HepG2 (cell line): ENCODE results near the gene IGIP. TPM values are rescaled to one million over a fixed set of nuclear protein-coding genes. Genes with fewer than 3 reads are reported as not detected.

Experiments used
- ARNT2 ChIP-seq: sonication (generic); formaldehyde crosslinking; IDR thresholded peaks from 2 replicates; pipeline ENCODE4 v1.8.0; 2022; ENCODE audit warnings: mild to moderate bottlenecking, low read depth, missing genetic modification reagents, moderate library complexity
- ATAD3A ChIP-seq: sonication (generic); formaldehyde crosslinking; IDR thresholded peaks from 2 replicates; pipeline ENCODE4 v1.4.0; 2020; ENCODE audit warnings: missing genetic modification reagents
- GRHL1 ChIP-seq: sonication (generic); formaldehyde crosslinking; conservative IDR thresholded peaks from 2 replicates; pipeline ENCODE4 v1.8.0; 2022; ENCODE audit warnings: missing genetic modification reagents
- HOMEZ ChIP-seq: IDR thresholded peaks from 2 replicates; pipeline ENCODE4 v1.6.1; 2016; ENCODE audit warnings: low read depth
- KAT2B ChIP-seq: fragments of 150-350 bp; IDR thresholded peaks from 2 replicates; pipeline ENCODE4 v1.6.1; 2014; ENCODE audit warnings: low read depth, low read length, borderline replicate concordance
- MED8 ChIP-seq: sonication (generic); formaldehyde crosslinking; IDR thresholded peaks from 2 replicates; pipeline ENCODE4 v1.8.1; 2023; ENCODE audit warnings: mild to moderate bottlenecking, missing genetic modification reagents; ENCODE audit not compliant: insufficient replicate concordance
- NRL ChIP-seq: sonication (generic); formaldehyde crosslinking; IDR thresholded peaks from 2 replicates; pipeline ENCODE4 v1.5.0; 2020; ENCODE audit warnings: missing genetic modification reagents, mild to moderate bottlenecking, moderate library complexity, borderline replicate concordance
- PLRG1 ChIP-seq: fragments of 450-650 bp; conservative IDR thresholded peaks from 2 replicates; pipeline ENCODE4 v1.6.1; 2016
- PTBP1 ChIP-seq: fragments of 200-400 bp; formaldehyde crosslinking; IDR thresholded peaks from 2 replicates; pipeline ENCODE4 v1.6.1; 2018; ENCODE audit warnings: low read length, low read depth; ENCODE audit not compliant: poor library complexity, severe bottlenecking
- SP4 ChIP-seq: sonication (generic); formaldehyde crosslinking; IDR thresholded peaks from 2 replicates; pipeline ENCODE4 v1.8.1; 2023; ENCODE audit warnings: mild to moderate bottlenecking, missing genetic modification reagents
- STAT5B ChIP-seq: sonication (generic); formaldehyde crosslinking; IDR thresholded peaks from 2 replicates; pipeline ENCODE4 v1.4.0; 2020; ENCODE audit warnings: missing genetic modification reagents
- ZFP41 ChIP-seq: sonication (generic); formaldehyde crosslinking; IDR thresholded peaks from 2 replicates; pipeline ENCODE4 v1.4.0; 2020; ENCODE audit warnings: mild to moderate bottlenecking, missing genetic modification reagents, borderline replicate concordance
- ZFYVE20 ChIP-seq: sonication (generic); formaldehyde crosslinking; IDR thresholded peaks from 2 replicates; pipeline ENCODE4 v1.8.0; 2023; ENCODE audit warnings: low read depth, mild to moderate bottlenecking, moderate library complexity, missing genetic modification reagents, borderline replicate concordance
- ZNF282 ChIP-seq: fragments of 450-650 bp; IDR thresholded peaks from 2 replicates; pipeline ENCODE4 v1.6.1; 2018; ENCODE audit not compliant: partially characterized antibody
- ZNF557 ChIP-seq: sonication (generic); formaldehyde crosslinking; IDR thresholded peaks from 2 replicates; pipeline ENCODE4 v1.4.0; 2020; ENCODE audit warnings: missing genetic modification reagents
- ZNF775 ChIP-seq: sonication (generic); formaldehyde crosslinking; IDR thresholded peaks from 2 replicates; pipeline ENCODE4 v1.4.0; 2020; ENCODE audit warnings: missing genetic modification reagents, mild to moderate bottlenecking, moderate library complexity, borderline replicate concordance
- ZNF83 ChIP-seq: sonication (generic); formaldehyde crosslinking; IDR thresholded peaks from 2 replicates; pipeline ENCODE4 v1.4.0; 2020; ENCODE audit warnings: missing genetic modification reagents, mild to moderate bottlenecking, borderline replicate concordance
- ZSCAN25 ChIP-seq: sonication (generic); formaldehyde crosslinking; IDR thresholded peaks from 2 replicates; pipeline ENCODE4 v1.8.0; 2022; ENCODE audit warnings: mild to moderate bottlenecking, missing genetic modification reagents
- polyA plus RNA-seq, 8 experiments: library from polyadenylated mRNA; depleted of rRNA in 3 of 8; stranded (reverse) in 7 of 8; unstranded in 1 of 8; fragments of >200 nt; fragmentation: Illumina TruSeq in 4 of 8; extraction: Trizol in 4 of 8; gene quantifications; 2 replicates each; pipeline versions ENCODE4 v1.2.1 to v1.2.3, GENCODE V29; 2011 to 2016; ENCODE audit warnings: low read depth in 4 of 8, missing spikeins in 1 of 8, mixed read lengths in 1 of 8; ENCODE audit not compliant: insufficient read depth in 1 of 8
- total RNA-seq, 5 experiments: library from RNA; depleted of rRNA; stranded (reverse); fragments of >200 nt; fragmentation: Illumina TruSeq; extraction: Trizol; gene quantifications; 2 replicates each; pipeline ENCODE4 v1.2.3, GENCODE V29; 2016; ENCODE audit warnings: low read depth in 1 of 5
- TF ChIP-seq, protein P1 (sequence below): sonication (generic); formaldehyde crosslinking; IDR thresholded peaks from 2 replicates; pipeline ENCODE4 v1.9.0; 2022; ENCODE audit warnings: low read depth, missing genetic modification reagents
- TF ChIP-seq, protein P2 (sequence below): sonication (generic); formaldehyde crosslinking; IDR thresholded peaks from 2 replicates; pipeline ENCODE4 v1.4.0; 2020; ENCODE audit warnings: missing genetic modification reagents, borderline replicate concordance

IGIP gene
- total and polyA plus RNA-seq, 2 of the 13 experiments (the other 11 are each of a cell fraction or from before 2014, with no cell fraction given), result 1.7 to 2.1 TPM

DNA sequence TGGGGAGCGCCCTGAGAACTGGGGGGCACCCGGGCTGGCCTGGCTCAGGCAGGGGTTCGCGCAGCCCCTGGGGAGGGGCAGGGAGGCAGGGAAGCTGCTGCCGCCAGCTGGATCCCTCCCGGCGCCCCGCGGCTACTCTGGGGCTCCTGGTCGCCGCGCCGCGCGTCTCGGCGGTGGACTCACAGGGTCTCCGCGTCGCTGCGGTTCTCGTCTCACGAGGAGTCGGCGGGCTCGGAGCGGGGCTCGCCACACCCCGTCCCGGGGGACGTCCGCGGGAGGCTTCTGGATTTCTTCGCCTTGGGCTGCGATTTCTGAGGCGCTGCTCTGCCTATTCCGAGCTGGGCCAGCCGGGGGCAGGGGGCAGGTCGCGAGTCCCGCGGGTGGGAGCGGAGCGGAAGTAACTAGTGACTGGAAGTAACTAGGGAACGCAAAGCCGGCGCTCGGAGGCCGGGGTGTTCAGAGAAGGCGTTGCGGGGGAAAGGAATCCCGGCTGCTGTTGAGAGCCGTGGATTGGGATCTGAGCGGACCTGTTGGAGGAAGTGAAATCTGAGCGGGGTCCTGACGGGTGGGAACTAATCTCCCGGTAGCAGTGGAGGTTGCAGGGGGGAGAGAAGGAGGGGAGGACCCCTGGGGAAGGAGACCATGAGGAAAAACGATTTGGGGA, 49.8 kb downstream of the IGIP start (continued):
- TF ChIP-seq, protein P1, sequence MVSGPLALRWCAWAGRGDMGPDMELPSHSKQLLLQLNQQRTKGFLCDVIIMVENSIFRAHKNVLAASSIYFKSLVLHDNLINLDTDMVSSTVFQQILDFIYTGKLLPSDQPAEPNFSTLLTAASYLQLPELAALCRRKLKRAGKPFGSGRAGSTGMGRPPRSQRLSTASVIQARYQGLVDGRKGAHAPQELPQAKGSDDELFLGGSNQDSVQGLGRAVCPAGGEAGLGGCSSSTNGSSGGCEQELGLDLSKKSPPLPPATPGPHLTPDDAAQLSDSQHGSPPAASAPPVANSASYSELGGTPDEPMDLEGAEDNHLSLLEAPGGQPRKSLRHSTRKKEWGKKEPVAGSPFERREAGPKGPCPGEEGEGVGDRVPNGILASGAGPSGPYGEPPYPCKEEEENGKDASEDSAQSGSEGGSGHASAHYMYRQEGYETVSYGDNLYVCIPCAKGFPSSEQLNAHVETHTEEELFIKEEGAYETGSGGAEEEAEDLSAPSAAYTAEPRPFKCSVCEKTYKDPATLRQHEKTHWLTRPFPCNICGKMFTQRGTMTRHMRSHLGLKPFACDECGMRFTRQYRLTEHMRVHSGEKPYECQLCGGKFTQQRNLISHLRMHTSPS (CRISPR knock-in tag), result no peak
- TF ChIP-seq ZSCAN25 (CRISPR knock-in tag), result peak; percentile 82
- TF ChIP-seq MED8 (CRISPR knock-in tag), result peak; percentile 32
- TF ChIP-seq SP4 (CRISPR knock-in tag), result no peak
- TF ChIP-seq ZNF282, result no peak
- TF ChIP-seq HOMEZ (CRISPR knock-in tag), result no peak
- no peak for TF ChIP-seq GRHL1 (CRISPR knock-in tag)
- TF ChIP-seq ZNF557 (CRISPR knock-in tag), result no peak; the same call in 1 of the 2 replicates
- 0 out of 2 replicates have a peak, but pooled peaks have one; percentile 10 for TF ChIP-seq ZNF83 (CRISPR knock-in tag)
- no peak for TF ChIP-seq ZFP41 (CRISPR knock-in tag)
- no peak for TF ChIP-seq ZFYVE20
- no peak for TF ChIP-seq ATAD3A (CRISPR knock-in tag)
- TF ChIP-seq PLRG1, result no peak
- TF ChIP-seq STAT5B (CRISPR knock-in tag), result no peak
- no peak for TF ChIP-seq ZNF775 (CRISPR knock-in tag)
- TF ChIP-seq PTBP1, result no peak
- no peak for TF ChIP-seq ARNT2
- TF ChIP-seq KAT2B, result no peak
- TF ChIP-seq, protein P2, sequence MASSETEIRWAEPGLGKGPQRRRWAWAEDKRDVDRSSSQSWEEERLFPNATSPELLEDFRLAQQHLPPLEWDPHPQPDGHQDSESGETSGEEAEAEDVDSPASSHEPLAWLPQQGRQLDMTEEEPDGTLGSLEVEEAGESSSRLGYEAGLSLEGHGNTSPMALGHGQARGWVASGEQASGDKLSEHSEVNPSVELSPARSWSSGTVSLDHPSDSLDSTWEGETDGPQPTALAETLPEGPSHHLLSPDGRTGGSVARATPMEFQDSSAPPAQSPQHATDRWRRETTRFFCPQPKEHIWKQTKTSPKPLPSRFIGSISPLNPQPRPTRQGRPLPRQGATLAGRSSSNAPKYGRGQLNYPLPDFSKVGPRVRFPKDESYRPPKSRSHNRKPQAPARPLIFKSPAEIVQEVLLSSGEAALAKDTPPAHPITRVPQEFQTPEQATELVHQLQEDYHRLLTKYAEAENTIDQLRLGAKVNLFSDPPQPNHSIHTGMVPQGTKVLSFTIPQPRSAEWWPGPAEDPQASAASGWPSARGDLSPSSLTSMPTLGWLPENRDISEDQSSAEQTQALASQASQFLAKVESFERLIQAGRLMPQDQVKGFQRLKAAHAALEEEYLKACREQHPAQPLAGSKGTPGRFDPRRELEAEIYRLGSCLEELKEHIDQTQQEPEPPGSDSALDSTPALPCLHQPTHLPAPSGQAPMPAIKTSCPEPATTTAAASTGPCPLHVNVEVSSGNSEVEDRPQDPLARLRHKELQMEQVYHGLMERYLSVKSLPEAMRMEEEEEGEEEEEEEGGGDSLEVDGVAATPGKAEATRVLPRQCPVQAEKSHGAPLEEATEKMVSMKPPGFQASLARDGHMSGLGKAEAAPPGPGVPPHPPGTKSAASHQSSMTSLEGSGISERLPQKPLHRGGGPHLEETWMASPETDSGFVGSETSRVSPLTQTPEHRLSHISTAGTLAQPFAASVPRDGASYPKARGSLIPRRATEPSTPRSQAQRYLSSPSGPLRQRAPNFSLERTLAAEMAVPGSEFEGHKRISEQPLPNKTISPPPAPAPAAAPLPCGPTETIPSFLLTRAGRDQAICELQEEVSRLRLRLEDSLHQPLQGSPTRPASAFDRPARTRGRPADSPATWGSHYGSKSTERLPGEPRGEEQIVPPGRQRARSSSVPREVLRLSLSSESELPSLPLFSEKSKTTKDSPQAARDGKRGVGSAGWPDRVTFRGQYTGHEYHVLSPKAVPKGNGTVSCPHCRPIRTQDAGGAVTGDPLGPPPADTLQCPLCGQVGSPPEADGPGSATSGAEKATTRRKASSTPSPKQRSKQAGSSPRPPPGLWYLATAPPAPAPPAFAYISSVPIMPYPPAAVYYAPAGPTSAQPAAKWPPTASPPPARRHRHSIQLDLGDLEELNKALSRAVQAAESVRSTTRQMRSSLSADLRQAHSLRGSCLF (CRISPR knock-in tag), result no peak
- no peak for TF ChIP-seq NRL (CRISPR knock-in tag)
